Measurements from ENCODE around the gene CCDC192. TPM values are rescaled to one million over a fixed set of nuclear protein-coding genes. Genes with fewer than 3 reads are reported as not detected.

Gene CCDC192
- total and polyA plus RNA-seq, 2 experiments from 2014 or later: 0.40 TPM; not detected in 1

GRCh38 chr5:127893232-127893631 lies 190.0 kb downstream of the CCDC192 start:
- Mint-ChIP-seq H3K27me3 (ENCODE audit: insufficient read depth, low read depth, poor library complexity) (peaks cover 2% of the 10 kb centered on the region), H3K4me3 (no peak overlapping the region), H3K9me3 (no peaks in the 10 kb centered on the region), H3K36me3 (ENCODE audit: low read depth) (no peaks in the 10 kb centered on the region), H3K4me1 (peaks cover 5% of the 10 kb centered on the region), H3K27ac (no peak overlapping the region)
- peaks cover 7% of the 10 kb centered on the region; the same call in 1 of the 2 replicates for H3K4me1 ChIP-seq (ENCODE audit: insufficient read depth)
- no peaks in the 10 kb centered on the region for H3F3A ChIP-seq (replicated peaks; ENCODE audit: low read depth)
- no peak for DNase-seq (ENCODE audit: low spot score)
- H3K9me2 ChIP-seq (ENCODE audit: insufficient read depth): peaks cover 6% of the 10 kb centered on the region; the same call in 1 of the 2 replicates
- no peaks in the 10 kb centered on the region for H3K27me3 ChIP-seq (ENCODE audit: insufficient read depth)
- no peak overlapping the region for H3K4me3 ChIP-seq
- no peak overlapping the region for H2AFZ ChIP-seq
- no peak for TF ChIP-seq CREB1 (CRISPR knock-in tag; IDR thresholded peaks at IDR 0.05; ENCODE audit: low read depth)
- no peak for TF ChIP-seq JUNB (IDR thresholded peaks at IDR 0.05; ENCODE audit: unreplicated experiment)
- TF ChIP-seq EZH2phosphoT487 (IDR thresholded peaks at IDR 0.05; ENCODE audit: unreplicated experiment): no peak
- no peak for TF ChIP-seq ZNF462 (CRISPR knock-in tag; IDR thresholded peaks at IDR 0.05)
- TF ChIP-seq, protein P1, sequence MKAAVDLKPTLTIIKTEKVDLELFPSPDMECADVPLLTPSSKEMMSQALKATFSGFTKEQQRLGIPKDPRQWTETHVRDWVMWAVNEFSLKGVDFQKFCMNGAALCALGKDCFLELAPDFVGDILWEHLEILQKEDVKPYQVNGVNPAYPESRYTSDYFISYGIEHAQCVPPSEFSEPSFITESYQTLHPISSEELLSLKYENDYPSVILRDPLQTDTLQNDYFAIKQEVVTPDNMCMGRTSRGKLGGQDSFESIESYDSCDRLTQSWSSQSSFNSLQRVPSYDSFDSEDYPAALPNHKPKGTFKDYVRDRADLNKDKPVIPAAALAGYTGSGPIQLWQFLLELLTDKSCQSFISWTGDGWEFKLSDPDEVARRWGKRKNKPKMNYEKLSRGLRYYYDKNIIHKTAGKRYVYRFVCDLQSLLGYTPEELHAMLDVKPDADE (IDR thresholded peaks at IDR 0.05): no peak
- TF ChIP-seq ZNF114 (CRISPR knock-in tag; IDR thresholded peaks at IDR 0.05): no peak
- no peak for TF ChIP-seq ZNF331 (CRISPR knock-in tag; IDR thresholded peaks at IDR 0.05; ENCODE audit: low read depth)
- no peak for TF ChIP-seq STAT1 (IDR thresholded peaks at IDR 0.05; ENCODE audit: unreplicated experiment)
- TF ChIP-seq, protein P2, sequence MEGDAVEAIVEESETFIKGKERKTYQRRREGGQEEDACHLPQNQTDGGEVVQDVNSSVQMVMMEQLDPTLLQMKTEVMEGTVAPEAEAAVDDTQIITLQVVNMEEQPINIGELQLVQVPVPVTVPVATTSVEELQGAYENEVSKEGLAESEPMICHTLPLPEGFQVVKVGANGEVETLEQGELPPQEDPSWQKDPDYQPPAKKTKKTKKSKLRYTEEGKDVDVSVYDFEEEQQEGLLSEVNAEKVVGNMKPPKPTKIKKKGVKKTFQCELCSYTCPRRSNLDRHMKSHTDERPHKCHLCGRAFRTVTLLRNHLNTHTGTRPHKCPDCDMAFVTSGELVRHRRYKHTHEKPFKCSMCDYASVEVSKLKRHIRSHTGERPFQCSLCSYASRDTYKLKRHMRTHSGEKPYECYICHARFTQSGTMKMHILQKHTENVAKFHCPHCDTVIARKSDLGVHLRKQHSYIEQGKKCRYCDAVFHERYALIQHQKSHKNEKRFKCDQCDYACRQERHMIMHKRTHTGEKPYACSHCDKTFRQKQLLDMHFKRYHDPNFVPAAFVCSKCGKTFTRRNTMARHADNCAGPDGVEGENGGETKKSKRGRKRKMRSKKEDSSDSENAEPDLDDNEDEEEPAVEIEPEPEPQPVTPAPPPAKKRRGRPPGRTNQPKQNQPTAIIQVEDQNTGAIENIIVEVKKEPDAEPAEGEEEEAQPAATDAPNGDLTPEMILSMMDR (conservative IDR thresholded peaks at IDR 0.05; ENCODE audit: low read depth in 2 of 2): no peak
- no peak for TF ChIP-seq POLR2AphosphoS5 (IDR thresholded peaks at IDR 0.05; ENCODE audit: low read depth)
- TF ChIP-seq EZH2 (IDR thresholded peaks at IDR 0.05; ENCODE audit: low read depth, unreplicated experiment): no peak
- no peak for TF ChIP-seq REST (IDR thresholded peaks at IDR 0.05; ENCODE audit: unreplicated experiment)
- H3K4me2 ChIP-seq: no peak overlapping the region
- H3K79me2 ChIP-seq (replicated peaks; ENCODE audit: insufficient read depth): no peaks in the 10 kb centered on the region
- H3K27ac ChIP-seq (ENCODE audit: low read depth): no peak overlapping the region
- no peak for ATAC-seq
- no peaks in the 10 kb centered on the region for H3K36me3 ChIP-seq (ENCODE audit: insufficient read depth)
- no peaks in the 10 kb centered on the region for H4K20me1 ChIP-seq (replicated peaks; ENCODE audit: insufficient read depth)
